Neural crest cell (in vitro differentiated cells): Measurements from ENCODE around the gene NF1. TPM values are rescaled to one million over a fixed set of nuclear protein-coding genes. Genes with fewer than 3 reads are reported as not detected.

Source experiments
- DNase-seq: peaks from one replicate; pipeline ENCODE4 v3.0.0; 2021; ENCODE audit warnings: low read depth, mixed read lengths, low spot score
- H3K27ac Mint-ChIP-seq: one replicate; pipeline ENCODE4 v1.8.0; 2021; ENCODE audit warnings: mild to moderate bottlenecking, mixed read lengths; ENCODE audit not compliant: unreplicated experiment
- H3K27me3 Mint-ChIP-seq: 2 replicates; pipeline ENCODE4 v1.8.0; 2021; ENCODE audit warnings: low read depth, mild to moderate bottlenecking, mixed read lengths
- H3K36me3 Mint-ChIP-seq: 2 replicates; pipeline ENCODE4 v1.8.0; 2021; ENCODE audit warnings: low read depth, mild to moderate bottlenecking, mixed read lengths
- H3K4me1 Mint-ChIP-seq: 2 replicates; pipeline ENCODE4 v1.8.0; 2021; ENCODE audit warnings: mixed read lengths
- H3K4me3 Mint-ChIP-seq: one replicate; pipeline ENCODE4 v1.8.0; 2021; ENCODE audit warnings: mild to moderate bottlenecking, mixed read lengths
- H3K9me3 Mint-ChIP-seq: 2 replicates; pipeline ENCODE4 v1.8.0; 2021; ENCODE audit warnings: mixed read lengths
- total RNA-seq: library from RNA; stranded (reverse); gene quantifications from 2 replicates; pipeline ENCODE4 v1.2.1, GENCODE V29; 2021
- TF ChIP-seq, protein P1 (sequence below): fragments of 200-600 bp; sonication (generic); conservative IDR thresholded peaks from 2 replicates; pipeline ENCODE4 v1.5.0; 2021; ENCODE audit warnings: antibody characterized with exemption, mild to moderate bottlenecking

NF1 gene
- total RNA-seq, 1 donor from 2014 or later: 60.6 TPM

DNA sequence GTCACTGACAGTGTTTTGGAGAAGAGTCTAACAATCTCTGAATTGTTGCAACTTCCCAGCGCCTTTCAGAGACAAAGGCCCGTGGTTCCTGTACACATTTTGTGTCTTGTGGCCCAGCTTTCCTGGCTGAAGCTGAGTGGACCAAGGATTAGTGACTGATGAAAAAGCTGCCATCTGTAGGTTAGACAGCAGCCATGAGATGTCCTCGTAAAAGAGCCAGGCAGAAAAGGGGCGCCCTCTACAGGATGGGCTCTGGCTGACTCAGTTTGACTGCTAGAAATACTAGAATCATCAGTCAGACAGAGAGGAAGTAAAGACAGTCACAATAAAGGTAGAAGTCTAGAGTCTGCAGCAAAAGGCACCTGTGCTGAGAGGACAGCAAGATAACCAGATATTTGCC, 26.5 kb upstream of the NF1 start:
- Mint-ChIP-seq H3K36me3 (no peaks in the 10 kb centered on the region), H3K27ac (no peak overlapping the region), H3K4me1 (peaks cover 6% of the 10 kb centered on the region), H3K9me3 (no peaks in the 10 kb centered on the region), H3K4me3 (no peak overlapping the region), H3K27me3 (no peaks in the 10 kb centered on the region)
- peak; percentile 29 for DNase-seq
- TF ChIP-seq, protein P1, sequence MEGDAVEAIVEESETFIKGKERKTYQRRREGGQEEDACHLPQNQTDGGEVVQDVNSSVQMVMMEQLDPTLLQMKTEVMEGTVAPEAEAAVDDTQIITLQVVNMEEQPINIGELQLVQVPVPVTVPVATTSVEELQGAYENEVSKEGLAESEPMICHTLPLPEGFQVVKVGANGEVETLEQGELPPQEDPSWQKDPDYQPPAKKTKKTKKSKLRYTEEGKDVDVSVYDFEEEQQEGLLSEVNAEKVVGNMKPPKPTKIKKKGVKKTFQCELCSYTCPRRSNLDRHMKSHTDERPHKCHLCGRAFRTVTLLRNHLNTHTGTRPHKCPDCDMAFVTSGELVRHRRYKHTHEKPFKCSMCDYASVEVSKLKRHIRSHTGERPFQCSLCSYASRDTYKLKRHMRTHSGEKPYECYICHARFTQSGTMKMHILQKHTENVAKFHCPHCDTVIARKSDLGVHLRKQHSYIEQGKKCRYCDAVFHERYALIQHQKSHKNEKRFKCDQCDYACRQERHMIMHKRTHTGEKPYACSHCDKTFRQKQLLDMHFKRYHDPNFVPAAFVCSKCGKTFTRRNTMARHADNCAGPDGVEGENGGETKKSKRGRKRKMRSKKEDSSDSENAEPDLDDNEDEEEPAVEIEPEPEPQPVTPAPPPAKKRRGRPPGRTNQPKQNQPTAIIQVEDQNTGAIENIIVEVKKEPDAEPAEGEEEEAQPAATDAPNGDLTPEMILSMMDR: peak; percentile 51

DNA sequence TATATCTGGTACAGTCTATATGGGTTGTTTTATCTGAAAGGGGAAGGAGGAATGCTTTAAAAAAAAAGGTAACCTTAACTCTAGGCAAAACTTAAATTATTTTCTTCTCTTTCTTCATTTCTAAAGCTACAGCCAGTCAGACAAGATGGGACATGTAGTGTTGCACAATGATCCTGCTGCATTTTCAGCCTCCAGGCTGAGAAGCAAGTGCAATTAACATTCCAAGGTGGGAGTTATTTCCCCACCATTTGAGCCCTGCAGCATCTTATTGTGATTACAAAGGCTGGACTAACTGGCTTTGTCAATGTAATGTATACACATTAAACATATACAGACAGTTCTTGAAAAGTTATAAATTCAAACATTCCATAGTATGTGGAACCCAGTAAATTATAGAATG, 22.6 kb upstream of the NF1 start:
- Mint-ChIP-seq H3K27ac (no peak overlapping the region), H3K36me3 (no peaks in the 10 kb centered on the region), H3K9me3 (no peaks in the 10 kb centered on the region), H3K27me3 (no peaks in the 10 kb centered on the region), H3K4me1 (peaks cover 10% of the 10 kb centered on the region), H3K4me3 (no peak overlapping the region)
- no peak for DNase-seq
- TF ChIP-seq, protein P1: no peak

DNA sequence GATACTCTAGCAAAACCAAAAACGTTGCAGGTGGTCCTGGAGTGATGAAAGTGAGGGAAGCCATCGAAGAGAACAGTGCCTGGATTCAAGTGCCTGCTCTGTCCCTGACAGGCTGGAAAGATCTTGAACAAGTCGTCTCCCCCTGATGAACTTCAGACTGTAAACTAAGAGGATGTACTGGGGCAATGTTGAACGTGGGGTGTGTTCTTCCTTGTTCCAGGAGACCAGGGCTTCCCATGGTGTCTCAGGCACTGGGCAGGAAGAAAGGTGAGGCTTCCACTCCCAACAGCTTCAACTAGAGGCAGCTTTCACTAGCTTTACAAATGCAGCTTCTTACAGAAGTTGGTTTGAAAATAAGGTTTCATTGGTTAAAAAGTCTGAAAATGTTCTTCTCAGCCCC, 21.4 kb upstream of the NF1 start:
- Mint-ChIP-seq H3K27ac (no peak overlapping the region), H3K4me3 (no peak overlapping the region), H3K36me3 (no peaks in the 10 kb centered on the region), H3K27me3 (no peaks in the 10 kb centered on the region), H3K9me3 (no peaks in the 10 kb centered on the region), H3K4me1 (peaks cover 10% of the 10 kb centered on the region)
- no peak for DNase-seq
- TF ChIP-seq, protein P1: no peak

DNA sequence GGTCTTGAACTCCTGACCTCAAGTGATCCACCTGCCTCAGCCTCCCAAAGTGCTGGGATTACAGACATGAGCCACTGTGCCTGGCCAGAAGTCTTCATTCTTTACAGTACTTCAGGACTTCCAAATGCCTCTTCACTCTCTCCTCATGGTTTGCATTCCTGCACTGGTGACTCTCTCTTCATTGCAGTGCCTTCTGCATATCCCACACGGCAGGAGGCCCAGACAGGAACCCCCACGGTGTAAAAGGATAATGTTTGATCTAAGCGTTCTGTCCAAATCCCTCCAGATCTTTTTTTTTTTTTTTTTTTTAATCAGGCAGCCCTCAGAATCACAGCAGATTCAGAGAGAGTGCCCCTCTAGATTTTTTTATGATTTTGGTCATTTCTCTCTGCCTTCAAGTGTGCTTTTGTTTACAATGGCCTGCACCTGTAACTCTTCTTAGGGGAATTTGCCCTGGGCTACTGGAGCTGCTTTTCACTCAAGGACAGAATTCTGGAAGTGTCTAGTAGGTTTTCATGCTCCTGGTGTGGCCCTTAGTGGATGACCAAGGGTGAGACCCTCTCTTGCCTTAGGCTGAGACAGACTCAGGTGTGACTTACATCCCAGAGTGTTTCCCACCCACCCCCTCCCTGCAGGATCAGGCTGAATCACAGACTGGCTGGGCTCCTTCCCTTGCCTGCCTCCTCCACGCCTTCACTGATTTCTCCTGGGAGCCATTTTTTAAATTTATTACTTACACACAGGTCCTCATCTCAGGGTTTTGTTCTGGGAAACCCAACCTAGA, 19.8 kb upstream of the NF1 start:
- Mint-ChIP-seq H3K4me3 (no peak overlapping the region), H3K36me3 (no peaks in the 10 kb centered on the region), H3K9me3 (no peaks in the 10 kb centered on the region), H3K27me3 (no peaks in the 10 kb centered on the region), H3K27ac (no peak overlapping the region), H3K4me1 (peaks cover 10% of the 10 kb centered on the region)
- DNase-seq: no peak
- TF ChIP-seq, protein P1: no peak

DNA sequence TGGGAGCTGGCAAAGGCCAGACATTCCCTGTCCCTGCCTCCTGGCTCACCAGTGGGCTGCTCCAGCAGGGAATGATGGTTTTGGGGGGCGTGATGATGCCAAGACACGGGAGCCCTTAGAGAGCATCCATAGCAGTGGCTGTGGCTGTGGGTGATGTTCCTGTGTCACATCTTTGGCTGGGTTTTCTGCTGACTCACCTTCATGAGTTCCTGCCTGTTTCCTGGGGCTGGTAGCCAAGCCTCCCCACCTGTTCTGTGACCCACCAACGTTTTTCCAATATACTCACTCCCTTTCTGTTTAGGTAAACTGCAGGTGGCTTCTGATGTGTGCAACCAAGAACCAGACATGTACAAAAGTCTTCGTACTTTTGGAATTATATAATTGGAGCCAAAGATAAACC, 16.5 kb upstream of the NF1 start:
- TF ChIP-seq, protein P1: no peak

More for the DNA sequence above, 16.5 kb upstream of the NF1 start:
- no peak overlapping the region for H3K27ac Mint-ChIP-seq
- no peak for DNase-seq
- H3K36me3 Mint-ChIP-seq: no peaks in the 10 kb centered on the region
- H3K27me3 Mint-ChIP-seq: no peaks in the 10 kb centered on the region
- H3K9me3 Mint-ChIP-seq: no peaks in the 10 kb centered on the region
- H3K4me1 Mint-ChIP-seq: peaks cover 4% of the 10 kb centered on the region
- no peak overlapping the region for H3K4me3 Mint-ChIP-seq
